CD4-positive, alpha-beta T cell (primary cell): ENCODE data around the gene PLCB1. TPM values are rescaled to one million over a fixed set of nuclear protein-coding genes. Genes with fewer than 3 reads are reported as not detected.

Experiments used
- ATAC-seq: fragments of 200-7000 bp; cut with Tn5 transposase; one replicate; pipeline ENCODE4 v1.10.0; 2022; ENCODE audit warnings: mild to moderate bottlenecking; ENCODE audit not compliant: poor library complexity
- CTCF ChIA-PET: fragments of 350-600 bp; sonication (Branson Sonifier 250); formaldehyde crosslinking; loops from one replicate; lab custom pipeline; 2021; ENCODE audit warnings: antibody characterized with exemption, inconsistent platforms; lab: Charles Lee
- POLR2A ChIA-PET: fragments of 350-600 bp; sonication (Branson Sonifier 250); formaldehyde crosslinking; loops from one replicate; lab custom pipeline; 2021; ENCODE audit warnings: antibody characterized with exemption, inconsistent platforms; lab: Charles Lee
- DNase-seq, 14 experiments: peaks; one replicate each; pipeline ENCODE4 v3.0.0-alpha.2; 2013 to 2020; ENCODE audit warnings: mixed read lengths in 2 of 14
- H3K27ac ChIP-seq, 2 donors: one replicate each; pipeline versions ENCODE4 v1.5.1 to v1.7.0; 2013; ENCODE audit warnings: low read length in 2 of 2, low read depth in 1 of 2, mild to moderate bottlenecking in 1 of 2
- H3K27me3 ChIP-seq, 2 experiments: 1 replicate in 1 of 2; 2 replicates in 1 of 2; pipeline versions ENCODE4 v1.6.1 to v1.7.0; 2013; ENCODE audit warnings: low read length in 2 of 2, control low read depth in 1 of 2, mild to moderate bottlenecking in 1 of 2, moderate library complexity in 1 of 2; ENCODE audit not compliant: insufficient read depth in 2 of 2, control insufficient read depth in 1 of 2
- H3K36me3 ChIP-seq: one replicate; pipeline ENCODE4 v1.6.1; 2013; ENCODE audit warnings: low read length, control low read depth; ENCODE audit not compliant: insufficient read depth
- H3K4me1 ChIP-seq: one replicate; pipeline ENCODE4 v1.6.1; 2013; ENCODE audit warnings: low read length, control low read depth; ENCODE audit not compliant: insufficient read depth
- H3K4me3 ChIP-seq: one replicate; pipeline ENCODE4 v1.5.1; 2013; ENCODE audit warnings: mild to moderate bottlenecking, low read length, moderate library complexity
- H3K9me3 ChIP-seq, 2 experiments: 1 replicate in 1 of 2; 2 replicates in 1 of 2; pipeline versions ENCODE4 v1.6.1 to v1.7.0; 2013; ENCODE audit warnings: low read length in 2 of 2, mild to moderate bottlenecking in 2 of 2, control low read depth in 1 of 2, moderate library complexity in 1 of 2; ENCODE audit not compliant: control insufficient read depth in 1 of 2, insufficient read depth in 1 of 2
- H3K27ac Mint-ChIP-seq: one replicate; pipeline ENCODE4 v1.8.0; 2020; ENCODE audit warnings: mixed read lengths
- H3K27me3 Mint-ChIP-seq: one replicate; pipeline ENCODE4 v1.8.0; 2021; ENCODE audit warnings: mixed read lengths
- H3K36me3 Mint-ChIP-seq: one replicate; pipeline ENCODE4 v1.8.0; 2021; ENCODE audit warnings: low read depth, mixed read lengths
- H3K4me1 Mint-ChIP-seq: one replicate; pipeline ENCODE4 v1.8.0; 2021; ENCODE audit warnings: low read depth, mixed read lengths
- H3K4me3 Mint-ChIP-seq: one replicate; pipeline ENCODE4 v1.8.0; 2020; ENCODE audit warnings: mild to moderate bottlenecking, mixed read lengths
- H3K9me3 Mint-ChIP-seq: one replicate; pipeline ENCODE4 v1.8.0; 2020; ENCODE audit warnings: mixed read lengths
- intact Hi-C, 2 experiments: fragments of 100-400 bp; cut with DNase I in 1 of 2; cut with micrococcal nuclease in 1 of 2; formaldehyde crosslinking; loops; one replicate each; pipeline versions ENCODE4 v1.15.1 to v1.9.0; 2023 to 2025; cut with DNase I, micrococcal nuclease
- total RNA-seq, 174 experiments: library from RNA in 2 of 174; stranded (reverse) in 2 of 174; gene quantifications; one replicate each; pipeline ENCODE4 v1.2.3 and lab custom pipeline; 2021 to 2026
- TF ChIP-seq, protein P1 (sequence below): fragments of 200-600 bp; IDR thresholded peaks from one replicate; pipeline ENCODE4 v1.8.0; 2022; ENCODE audit warnings: antibody characterized with exemption, mild to moderate bottlenecking

Gene PLCB1
- total RNA-seq, 2 experiments from 2014 or later, result 3.8 to 5.6 TPM

- peaks cover 1% of the 10 kb centered on the region for H3K4me1 Mint-ChIP-seq
- H3K4me3 ChIP-seq, result no peak overlapping the region
- no peak overlapping the region for H3K27ac ChIP-seq
- H3K4me1 ChIP-seq, result no peaks in the 10 kb centered on the region
- ChIA-PET POLR2A (interaction anchor here (0.7 kb wide), 1 partner anchor 27 kb away, joined by 3 read pairs; no protein-coding TSS in a partner anchor), CTCF (no interaction called here)
- ATAC-seq (no peak), DNase-seq (no peak)
- no peak overlapping the region for H3K4me3 Mint-ChIP-seq
- no peaks in the 10 kb centered on the region for H3K27me3 Mint-ChIP-seq
- no peaks in the 10 kb centered on the region for H3K36me3 Mint-ChIP-seq
- H3K27ac Mint-ChIP-seq, result no peak overlapping the region
- H3K9me3 Mint-ChIP-seq, result no peaks in the 10 kb centered on the region
- no peaks in the 10 kb centered on the region for H3K27me3 ChIP-seq
- TF ChIP-seq, protein P1, sequence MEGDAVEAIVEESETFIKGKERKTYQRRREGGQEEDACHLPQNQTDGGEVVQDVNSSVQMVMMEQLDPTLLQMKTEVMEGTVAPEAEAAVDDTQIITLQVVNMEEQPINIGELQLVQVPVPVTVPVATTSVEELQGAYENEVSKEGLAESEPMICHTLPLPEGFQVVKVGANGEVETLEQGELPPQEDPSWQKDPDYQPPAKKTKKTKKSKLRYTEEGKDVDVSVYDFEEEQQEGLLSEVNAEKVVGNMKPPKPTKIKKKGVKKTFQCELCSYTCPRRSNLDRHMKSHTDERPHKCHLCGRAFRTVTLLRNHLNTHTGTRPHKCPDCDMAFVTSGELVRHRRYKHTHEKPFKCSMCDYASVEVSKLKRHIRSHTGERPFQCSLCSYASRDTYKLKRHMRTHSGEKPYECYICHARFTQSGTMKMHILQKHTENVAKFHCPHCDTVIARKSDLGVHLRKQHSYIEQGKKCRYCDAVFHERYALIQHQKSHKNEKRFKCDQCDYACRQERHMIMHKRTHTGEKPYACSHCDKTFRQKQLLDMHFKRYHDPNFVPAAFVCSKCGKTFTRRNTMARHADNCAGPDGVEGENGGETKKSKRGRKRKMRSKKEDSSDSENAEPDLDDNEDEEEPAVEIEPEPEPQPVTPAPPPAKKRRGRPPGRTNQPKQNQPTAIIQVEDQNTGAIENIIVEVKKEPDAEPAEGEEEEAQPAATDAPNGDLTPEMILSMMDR, result no peak
- no peaks in the 10 kb centered on the region for H3K36me3 ChIP-seq
- intact Hi-C loops, result no loop called here
- H3K9me3 ChIP-seq, result no peaks in the 10 kb centered on the region
These were observed 34.7 kb downstream of the PLCB1 start for GRCh38 chr20:8166730-8167129.

DNA sequence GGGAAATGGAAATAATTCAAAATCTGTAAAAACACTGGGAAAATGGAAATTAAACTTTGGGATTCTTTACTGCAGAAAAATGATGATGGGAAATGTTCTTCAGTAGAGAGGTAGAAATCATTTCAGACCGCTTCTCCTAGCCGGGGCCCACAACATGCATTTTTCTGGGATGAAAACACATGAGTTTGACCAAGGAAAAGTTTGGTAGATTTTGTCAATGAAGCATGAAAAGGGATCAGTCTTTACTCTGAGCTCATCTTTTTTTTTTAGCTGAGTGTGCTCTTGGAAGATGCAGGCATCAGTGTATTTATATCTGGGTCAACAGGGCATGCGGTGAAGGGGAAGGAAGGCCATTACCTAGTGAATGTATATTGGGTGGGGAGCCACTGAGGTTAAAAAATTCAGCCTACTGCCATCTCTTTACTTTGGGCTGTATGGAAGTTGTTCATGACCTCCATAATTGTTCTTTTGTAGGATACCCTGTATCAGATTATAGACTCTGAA lies 36.8 kb downstream of the PLCB1 start:
- Histone ChIP-seq H3K27ac (no peak overlapping the region), H3K36me3 (no peaks in the 10 kb centered on the region), H3K4me1 (no peaks in the 10 kb centered on the region), H3K9me3 (no peaks in the 10 kb centered on the region), H3K4me3 (no peak overlapping the region), H3K27me3 (no peaks in the 10 kb centered on the region)
- no peak overlapping the region for H3K4me3 Mint-ChIP-seq
- TF ChIP-seq, protein P1, result no peak
- intact Hi-C loops, result no loop called here
- no peaks in the 10 kb centered on the region for H3K36me3 Mint-ChIP-seq
- DNase-seq, result no peak
- no peaks in the 10 kb centered on the region for H3K27me3 Mint-ChIP-seq
- no peaks in the 10 kb centered on the region for H3K4me1 Mint-ChIP-seq
- POLR2A ChIA-PET, result no interaction called here
- no peak overlapping the region for H3K27ac Mint-ChIP-seq
- CTCF ChIA-PET, result no interaction called here
- no peak for ATAC-seq
- no peaks in the 10 kb centered on the region for H3K9me3 Mint-ChIP-seq

DNA sequence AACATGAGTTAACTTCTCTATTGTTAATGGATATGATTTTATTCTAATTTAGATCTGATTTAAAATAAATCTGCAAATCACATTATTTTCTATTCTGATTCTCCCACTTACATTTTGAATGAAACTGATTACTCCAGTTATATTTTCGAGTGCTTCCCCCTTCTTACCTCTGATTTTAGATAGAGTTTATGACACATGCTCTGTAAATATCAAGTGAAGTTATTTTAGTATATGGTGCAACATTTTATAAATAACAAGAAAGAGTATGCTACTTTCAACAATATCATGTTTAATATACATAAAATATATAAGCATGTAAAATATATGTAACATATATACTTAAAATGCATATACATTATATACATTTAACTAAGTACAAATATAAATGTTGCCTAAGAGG lies 38.9 kb downstream of the PLCB1 start:
- Mint-ChIP-seq H3K27me3 (no peaks in the 10 kb centered on the region), H3K27ac (no peak overlapping the region), H3K4me3 (no peak overlapping the region), H3K9me3 (no peaks in the 10 kb centered on the region), H3K36me3 (no peaks in the 10 kb centered on the region), H3K4me1 (no peaks in the 10 kb centered on the region)
- H3K27ac ChIP-seq, result no peak overlapping the region
- intact Hi-C loops, result no loop called here
- H3K36me3 ChIP-seq, result no peaks in the 10 kb centered on the region
- no peak overlapping the region for H3K4me3 ChIP-seq
- ChIA-PET POLR2A (no interaction called here), CTCF (no interaction called here)
- no peak for ATAC-seq
- TF ChIP-seq, protein P1, result no peak
- no peaks in the 10 kb centered on the region for H3K9me3 ChIP-seq
- H3K4me1 ChIP-seq, result no peaks in the 10 kb centered on the region
- DNase-seq, result no peak
- no peaks in the 10 kb centered on the region for H3K27me3 ChIP-seq
